SK-N-MC (cell line): ENCODE results near the gene TRPM2.

Source experiments
- EZH2 ChIP-seq: fragments of 200-600 bp; sonication (generic); IDR thresholded peaks from one replicate; pipeline ENCODE4 v1.6.1; 2017; ENCODE audit warnings: antibody characterized with exemption
- POLR2AphosphoS5 ChIP-seq: IDR thresholded peaks from 2 replicates; pipeline ENCODE4 v1.6.1; 2012; ENCODE audit warnings: mild to moderate bottlenecking, low read depth, low read length, borderline replicate concordance

DNA sequence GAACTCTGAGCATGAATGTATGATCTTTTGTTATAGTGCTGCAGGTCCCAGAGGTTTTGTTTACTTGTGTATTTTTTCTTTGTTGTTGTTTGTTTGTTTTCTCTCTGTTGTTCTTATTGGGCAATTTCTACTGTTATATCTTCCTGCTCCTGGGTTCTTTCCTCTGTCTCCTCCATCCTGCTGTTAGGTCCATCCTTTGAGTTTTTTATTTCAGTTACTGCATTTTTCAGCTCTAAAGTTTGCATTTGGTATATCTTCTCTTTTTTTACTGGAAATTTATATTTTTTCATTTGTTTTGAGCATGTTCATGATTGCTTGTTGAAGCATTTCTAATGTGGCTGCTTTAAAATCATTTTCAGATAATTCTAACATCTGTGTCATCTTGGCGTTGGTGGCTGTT is 9.9 kb downstream of the TRPM2 start:
- TF ChIP-seq EZH2 (no peak), POLR2AphosphoS5 (no peak)
